Tibial nerve (tissue), 4 donors: ENCODE data around the gene CHADL. TPM values are rescaled to one million over a fixed set of nuclear protein-coding genes. Genes with fewer than 3 reads are reported as not detected.

Experiments used
- DNase-seq, 2 donors: peaks; one replicate each; pipeline ENCODE4 v3.0.0-alpha.2; 2019; ENCODE audit warnings: low spot score in 2 of 2
- H3K27ac ChIP-seq, 4 donors: fragments of 200-600 bp; sonication (generic) in 3 of 4; one replicate each; pipeline ENCODE4 v1.5.1; 2017 to 2019; ENCODE audit warnings: mild to moderate bottlenecking in 1 of 4
- H3K27me3 ChIP-seq, 2 donors: fragments of 200-600 bp; sonication (generic) in 1 of 2; one replicate each; pipeline versions ENCODE4 v1.5.1 to v1.6.0; 2017 to 2019
- H3K36me3 ChIP-seq, 3 donors: fragments of 200-600 bp; sonication (generic); one replicate each; pipeline ENCODE4 v1.5.1; 2018 to 2019
- H3K4me1 ChIP-seq, 4 donors: fragments of 200-600 bp; sonication (generic) in 3 of 4; one replicate each; pipeline ENCODE4 v1.5.1; 2017 to 2019
- H3K4me3 ChIP-seq, 4 donors: fragments of 200-600 bp; sonication (generic) in 3 of 4; one replicate each; pipeline ENCODE4 v1.5.1; 2017 to 2019; ENCODE audit warnings: mild to moderate bottlenecking in 1 of 4, moderate library complexity in 1 of 4
- H3K9me3 ChIP-seq, 4 donors: fragments of 200-600 bp; sonication (generic) in 3 of 4; one replicate each; pipeline ENCODE4 v1.5.1; 2017 to 2019
- CTCF ChIP-seq, 5 experiments: fragments of 200-600 bp in 3 of 5; fragments of 450-650 bp in 2 of 5; sonication (generic) in 3 of 5; IDR thresholded peaks; one replicate each; pipeline ENCODE4 v1.5.1; 2016 to 2019; ENCODE audit warnings: antibody characterized with exemption in 5 of 5, mild to moderate bottlenecking in 3 of 5, moderate library complexity in 2 of 5
- EP300 ChIP-seq, 2 donors: sonication (generic); formaldehyde crosslinking; IDR thresholded peaks; one replicate each; pipeline ENCODE4 v1.6.1; 2017; ENCODE audit warnings: antibody characterized with exemption in 2 of 2, mild to moderate bottlenecking in 1 of 2
- POLR2A ChIP-seq, 2 donors: fragments of 450-650 bp; IDR thresholded peaks; one replicate each; pipeline ENCODE4 v1.6.1; 2017; ENCODE audit warnings: antibody characterized with exemption in 2 of 2, mild to moderate bottlenecking in 2 of 2, moderate library complexity in 2 of 2
- WGBS, 2 donors: methylation state at CpG; one replicate each; pipeline ENCODE4 v1.1.5; 2018; 5-methylcytosine and 5-hydroxymethylcytosine counted together
- total RNA-seq, 4 donors: library from RNA; depleted of rRNA; stranded (reverse); fragments of >200 nt; gene quantifications; one replicate each; pipeline ENCODE4 v1.1.0, GENCODE V29; 2016

Gene CHADL
- total RNA-seq, 4 donors from 2014 or later, result 25.3 to 32.0 (median 27.5) TPM

GRCh38 chr22:41285820-41286638 lies 45.3 kb upstream of the CHADL start, which contains the start of gene RANGAP1:
Gene RANGAP1, minus strand, starts transcription at chr22:41286187. Its CDS starts 5,143 bp downstream, at chr22:41281044.
- WGBS, 2 donors, result 0 to 1% methylated on average over 36 to 44 of the region's 77 CpGs
- peaks cover 0 to 31% (median 7%) of the 10 kb centered on the region in 4 donors for H3K4me1 ChIP-seq
- H3K4me3 ChIP-seq, result peak within 1 kb of the TSS; percentile 60 to 92 (median 82)
- DNase-seq, result peak; percentile 91 to 93
- H3K36me3 ChIP-seq, result peaks cover 0 to 38% (median 0%) of the 10 kb centered on the region in 3 donors
- H3K27ac ChIP-seq, result peak within 1 kb of the TSS; percentile 66 to 93 (median 75)
- H3K9me3 ChIP-seq, result no peaks in the 10 kb centered on the region
- peak; percentile 93 to 97 for TF ChIP-seq EP300 (IDR thresholded peaks at IDR 0.05)
- peak in 3 of 5 experiments; percentile 14 to 60 (median 55) for TF ChIP-seq CTCF (IDR thresholded peaks at IDR 0.05)
- peak in 1 of 2 donors; percentile 85 for TF ChIP-seq POLR2A (IDR thresholded peaks at IDR 0.05)
- H3K27me3 ChIP-seq, result no peaks in the 10 kb centered on the region

- H3K9me3 ChIP-seq, result no peaks in the 10 kb centered on the region
- H3K27ac ChIP-seq, result peak overlapping the region; percentile 66 to 93 (median 74)
- peaks cover 0 to 44% (median 0%) of the 10 kb centered on the region in 3 donors for H3K36me3 ChIP-seq
- WGBS, 2 donors, result 0 to 2% methylated on average over 26 to 30 of the region's 30 CpGs
- no peaks in the 10 kb centered on the region for H3K27me3 ChIP-seq
- peak overlapping the region; percentile 60 to 92 (median 82) for H3K4me3 ChIP-seq
- H3K4me1 ChIP-seq, result peaks cover 0 to 25% (median 5%) of the 10 kb centered on the region in 4 donors
- DNase-seq, result no peak
- TF ChIP-seq CTCF (IDR thresholded peaks at IDR 0.05) (no peak), EP300 (IDR thresholded peaks at IDR 0.05) (no peak), POLR2A (IDR thresholded peaks at IDR 0.05) (no peak)
These were observed 44.7 kb upstream of the CHADL start for GRCh38 chr22:41285441-41285819.

GRCh38 chr22:41284465-41284864 lies 43.7 kb upstream of the CHADL start:
- Histone ChIP-seq H3K27ac (peak overlapping the region in 1 of 4 donors; percentile 93), H3K36me3 (peaks cover 0 to 53% (median 4%) of the 10 kb centered on the region in 3 donors), H3K4me1 (peaks cover 0 to 22% (median 4%) of the 10 kb centered on the region in 4 donors), H3K4me3 (no peak overlapping the region), H3K27me3 (no peaks in the 10 kb centered on the region), H3K9me3 (no peaks in the 10 kb centered on the region)
- no peak for TF ChIP-seq POLR2A (IDR thresholded peaks at IDR 0.05)
- no peak for TF ChIP-seq CTCF (IDR thresholded peaks at IDR 0.05)
- TF ChIP-seq EP300 (IDR thresholded peaks at IDR 0.05), result no peak
- 85 to 89% methylated on average over 10 of the region's 10 CpGs for WGBS, 2 donors
- no peak for DNase-seq

- 82 to 91% methylated on average over 2 of the region's 2 CpGs for WGBS, 2 donors
- Histone ChIP-seq H3K27ac (no peak overlapping the region), H3K36me3 (peaks cover 0 to 89% (median 4%) of the 10 kb centered on the region in 3 donors), H3K9me3 (no peaks in the 10 kb centered on the region), H3K27me3 (no peaks in the 10 kb centered on the region), H3K4me3 (no peak overlapping the region), H3K4me1 (peaks cover 0 to 15% (median 4%) of the 10 kb centered on the region in 4 donors)
- no peak for TF ChIP-seq POLR2A (IDR thresholded peaks at IDR 0.05)
- TF ChIP-seq CTCF (IDR thresholded peaks at IDR 0.05), result no peak
- no peak for TF ChIP-seq EP300 (IDR thresholded peaks at IDR 0.05)
- DNase-seq, result no peak
These were observed 40.1 kb upstream of the CHADL start for GRCh38 chr22:41280854-41281253.

- Histone ChIP-seq H3K27ac (no peak overlapping the region), H3K9me3 (no peaks in the 10 kb centered on the region), H3K36me3 (peaks cover 0 to 97% (median 4%) of the 10 kb centered on the region in 3 donors), H3K4me3 (no peak overlapping the region), H3K27me3 (no peaks in the 10 kb centered on the region), H3K4me1 (peaks cover 0 to 9% (median 2%) of the 10 kb centered on the region in 4 donors)
- WGBS, 2 donors, result 86 to 87% methylated on average over 3 of the region's 3 CpGs
- DNase-seq, result no peak
- TF ChIP-seq CTCF (IDR thresholded peaks at IDR 0.05), result no peak
- TF ChIP-seq POLR2A (IDR thresholded peaks at IDR 0.05), result no peak
- TF ChIP-seq EP300 (IDR thresholded peaks at IDR 0.05), result no peak
These were observed 39.3 kb upstream of the CHADL start for GRCh38 chr22:41280065-41280464.
